SK-N-SH treated with all-trans-retinoic acid at 6 μM for 48 hours (cell line): ENCODE data around the gene FCN2.

Experiments
- BACH2 ChIP-seq: fragments of 250-450 bp; sonication (Bioruptor Pico); IDR thresholded peaks from 2 replicates; pipeline ENCODE4 v1.9.0; 2021; ENCODE audit warnings: mild to moderate bottlenecking, borderline replicate concordance
- CREB5 ChIP-seq: fragments of 250-450 bp; sonication (Bioruptor Pico); IDR thresholded peaks from 2 replicates; pipeline ENCODE4 v1.5.1; 2020; ENCODE audit warnings: low read depth, mild to moderate bottlenecking, moderate library complexity
- OSR1 ChIP-seq: fragments of 250-450 bp; sonication (Bioruptor Pico); IDR thresholded peaks from 2 replicates; pipeline ENCODE4 v1.8.0; 2022; ENCODE audit warnings: moderate library complexity, mild to moderate bottlenecking, inconsistent platforms
- PATZ1 ChIP-seq: fragments of 250-450 bp; sonication (Bioruptor Pico); IDR thresholded peaks from 2 replicates; pipeline ENCODE4 v1.8.0; 2020; ENCODE audit warnings: mild to moderate bottlenecking, moderate library complexity, borderline replicate concordance
- POU6F1 ChIP-seq: fragments of 250-450 bp; sonication (Bioruptor Pico); IDR thresholded peaks from 2 replicates; pipeline ENCODE4 v1.8.0; 2021; ENCODE audit warnings: low read depth, mild to moderate bottlenecking, moderate library complexity, borderline replicate concordance
- RARB ChIP-seq: fragments of 250-450 bp; sonication (Bioruptor Pico); IDR thresholded peaks from 2 replicates; pipeline ENCODE4 v1.8.0; 2021; ENCODE audit warnings: mild to moderate bottlenecking, moderate library complexity
- SNAI2 ChIP-seq: fragments of 250-450 bp; sonication (Bioruptor Pico); IDR thresholded peaks from 2 replicates; pipeline ENCODE4 v1.5.0; 2020; ENCODE audit warnings: mild to moderate bottlenecking, moderate library complexity
- ZC3H10 ChIP-seq: fragments of 250-450 bp; sonication (Bioruptor Pico); IDR thresholded peaks from 2 replicates; pipeline ENCODE4 v1.5.1; 2021; ENCODE audit warnings: mild to moderate bottlenecking, moderate library complexity
- ZFP30 ChIP-seq: fragments of 450-650 bp; formaldehyde crosslinking; IDR thresholded peaks from 2 replicates; pipeline ENCODE4 v1.5.0; 2022; ENCODE audit warnings: mild to moderate bottlenecking, moderate library complexity

- TF ChIP-seq OSR1 (CRISPR knock-in tag), result no peak
- no peak for TF ChIP-seq ZFP30 (CRISPR knock-in tag)
- no peak for TF ChIP-seq POU6F1 (CRISPR knock-in tag)
- no peak for TF ChIP-seq RARB (CRISPR knock-in tag)
- TF ChIP-seq PATZ1, result no peak
- TF ChIP-seq CREB5 (CRISPR knock-in tag), result no peak
- no peak for TF ChIP-seq SNAI2 (CRISPR knock-in tag)
- TF ChIP-seq BACH2 (CRISPR knock-in tag), result no peak
- TF ChIP-seq ZC3H10 (CRISPR knock-in tag), result no peak
Observed at GRCh38 chr9:134875371-134875770, 5.2 kb upstream of the FCN2 start.
